Measurements from ENCODE around the gene PPP2R2C. TPM values are rescaled to one million over a fixed set of nuclear protein-coding genes. Genes with fewer than 3 reads are reported as not detected.

Gene PPP2R2C
- total and polyA plus RNA-seq, 2 of the 4 experiments (the other 2 are of a cell fraction), result 0.03 TPM; not detected in 1

GRCh38 chr4:6447672-6448171 lies 24.7 kb downstream of the PPP2R2C start:
- H2BK120ac ChIP-seq (ENCODE audit: low read depth, low read length), result no peak overlapping the region
- H3K27ac ChIP-seq (ENCODE audit: insufficient read depth, low read length), result no peak overlapping the region
- H3K79me1 ChIP-seq (ENCODE audit: low read depth in 1 of 2, low read length in 2 of 2), result no peaks in the 10 kb centered on the region
- no peaks in the 10 kb centered on the region; the same call in 1 of the 2 replicates for H4K20me1 ChIP-seq (ENCODE audit: insufficient read depth, low read length)
- DNase-seq (no peak), ATAC-seq (ENCODE audit: low read depth) (no peak)
- TF ChIP-seq NFE2L2 (IDR thresholded peaks at IDR 0.05; ENCODE audit: low read depth, low read length), result no peak
- H3K23ac ChIP-seq (ENCODE audit: low read depth, low read length), result no peak overlapping the region
- no peak overlapping the region for H2AK9ac ChIP-seq (replicated peaks; ENCODE audit: low read depth, low read length, poor library complexity)
- no peak overlapping the region for H2BK15ac ChIP-seq (ENCODE audit: low read depth, low read length)
- no peak overlapping the region for H4K5ac ChIP-seq (ENCODE audit: low read depth, low read length)
- intact Hi-C loops (cut with micrococcal nuclease) (no loop called here), dilution Hi-C loops (cut with HindIII; ENCODE audit: low sequenced_read_pairs, unreplicated experiment) (no loop called here), in situ Hi-C loops (cut with MboI; ENCODE audit: low sequenced_read_pairs) (loop anchor here (25.0 kb wide), 1 partner anchor 410 kb away; no protein-coding TSS in a partner anchor)
- no peak overlapping the region for H3K9ac ChIP-seq (ENCODE audit: low read depth, low read length)
- H4K8ac ChIP-seq (ENCODE audit: low read depth in 2 of 2, low read length in 2 of 2), result no peak overlapping the region
- H2BK5ac ChIP-seq (ENCODE audit: low read depth, low read length, poor library complexity, severe bottlenecking), result no peak overlapping the region
- no peak overlapping the region for H3K18ac ChIP-seq (ENCODE audit: low read depth, low read length)
- H2BK20ac ChIP-seq (ENCODE audit: low read depth, low read length), result no peak overlapping the region
- no peak overlapping the region for H3K4ac ChIP-seq (ENCODE audit: low read depth, low read length)
- H4K91ac ChIP-seq (ENCODE audit: insufficient read depth, low read depth, low read length), result no peak overlapping the region
- no peaks in the 10 kb centered on the region for H3K4me1 ChIP-seq (ENCODE audit: control insufficient read depth, insufficient read depth, low read length)
- no peak overlapping the region for H3K56ac ChIP-seq (ENCODE audit: extremely low read depth, insufficient read depth, low read length)
- no peaks in the 10 kb centered on the region for H3K9me1 ChIP-seq (ENCODE audit: insufficient read depth, low read length)
- H3K9me3 ChIP-seq (ENCODE audit: control insufficient read depth, insufficient read depth, low read length), result no peaks in the 10 kb centered on the region
- no peak overlapping the region for H2AK5ac ChIP-seq (ENCODE audit: low read depth, low read length)
- BruUV-seq (replicated peaks), result no TSS peak
- H3K4me2 ChIP-seq (ENCODE audit: low read depth, low read length), result no peak overlapping the region
- no peaks in the 10 kb centered on the region for H3K36me3 ChIP-seq (ENCODE audit: control insufficient read depth, insufficient read depth, low read length)
- H3K27me3 ChIP-seq (ENCODE audit: control insufficient read depth, insufficient read depth, low read length), result peaks cover 18% of the 10 kb centered on the region; the same call in 1 of the 2 replicates
- ChIA-PET POLR2A (ENCODE audit: unreplicated experiment) (no interaction called here), CTCF (no interaction called here)
- WGBS, 2 experiments (ENCODE audit: extremely low coverage in 2 of 2, insufficient read length in 1 of 2), result 57% methylated on average over 15 of the region's 22 CpGs; no CpG with 5 or more reads in 1 of the 2 experiments
- no peak overlapping the region for H3K4me3 ChIP-seq (ENCODE audit: insufficient read depth, low read depth, low read length)
- no peak overlapping the region for H2AFZ ChIP-seq (replicated peaks; ENCODE audit: low read length, poor library complexity)
- no peak overlapping the region for H3K14ac ChIP-seq (replicated peaks; ENCODE audit: low read depth, low read length)

Data from IMR-90 (cell line).